ENCODE data around the gene ZNHIT6.

GRCh38 chr1:85621430-85621829 lies 86.8 kb downstream of the ZNHIT6 start:
- no peak for TF ChIP-seq POLR2AphosphoS5 (IDR thresholded peaks at IDR 0.05)
- no peak for TF ChIP-seq EP300 (IDR thresholded peaks at IDR 0.05)
- TF ChIP-seq CTCF (IDR thresholded peaks at IDR 0.05), result no peak
